Gastroesophageal sphincter (tissue), 3 donors: Measurements from ENCODE around the gene RAMP2.

Experiments
- EP300 ChIP-seq: sonication (generic); formaldehyde crosslinking; IDR thresholded peaks from one replicate; pipeline ENCODE4 v1.6.1; 2017; ENCODE audit warnings: antibody characterized with exemption, mild to moderate bottlenecking
- POLR2A ChIP-seq, 2 donors: fragments of 450-650 bp; IDR thresholded peaks; one replicate each; pipeline ENCODE4 v1.6.1; 2017; ENCODE audit warnings: antibody characterized with exemption in 2 of 2, mild to moderate bottlenecking in 2 of 2, moderate library complexity in 1 of 2
- POLR2AphosphoS5 ChIP-seq: sonication (generic); formaldehyde crosslinking; IDR thresholded peaks from one replicate; pipeline ENCODE4 v1.6.1; 2017; ENCODE audit warnings: antibody characterized with exemption
- TF ChIP-seq, protein P1 (sequence below), 4 experiments: fragments of 200-600 bp in 2 of 4; fragments of 450-650 bp in 2 of 4; sonication (generic) in 1 of 4; IDR thresholded peaks; one replicate each; pipeline ENCODE4 v1.5.1; 2017 to 2019; ENCODE audit warnings: antibody characterized with exemption in 4 of 4, mild to moderate bottlenecking in 2 of 4, moderate library complexity in 2 of 4

- peak; percentile 29 to 64 for TF ChIP-seq POLR2A (IDR thresholded peaks at IDR 0.05)
- TF ChIP-seq, protein P1, sequence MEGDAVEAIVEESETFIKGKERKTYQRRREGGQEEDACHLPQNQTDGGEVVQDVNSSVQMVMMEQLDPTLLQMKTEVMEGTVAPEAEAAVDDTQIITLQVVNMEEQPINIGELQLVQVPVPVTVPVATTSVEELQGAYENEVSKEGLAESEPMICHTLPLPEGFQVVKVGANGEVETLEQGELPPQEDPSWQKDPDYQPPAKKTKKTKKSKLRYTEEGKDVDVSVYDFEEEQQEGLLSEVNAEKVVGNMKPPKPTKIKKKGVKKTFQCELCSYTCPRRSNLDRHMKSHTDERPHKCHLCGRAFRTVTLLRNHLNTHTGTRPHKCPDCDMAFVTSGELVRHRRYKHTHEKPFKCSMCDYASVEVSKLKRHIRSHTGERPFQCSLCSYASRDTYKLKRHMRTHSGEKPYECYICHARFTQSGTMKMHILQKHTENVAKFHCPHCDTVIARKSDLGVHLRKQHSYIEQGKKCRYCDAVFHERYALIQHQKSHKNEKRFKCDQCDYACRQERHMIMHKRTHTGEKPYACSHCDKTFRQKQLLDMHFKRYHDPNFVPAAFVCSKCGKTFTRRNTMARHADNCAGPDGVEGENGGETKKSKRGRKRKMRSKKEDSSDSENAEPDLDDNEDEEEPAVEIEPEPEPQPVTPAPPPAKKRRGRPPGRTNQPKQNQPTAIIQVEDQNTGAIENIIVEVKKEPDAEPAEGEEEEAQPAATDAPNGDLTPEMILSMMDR (IDR thresholded peaks at IDR 0.05) = peak in 2 of 4 experiments; percentile 8 to 46
- TF ChIP-seq POLR2AphosphoS5 = peak; percentile 77
- no peak for TF ChIP-seq EP300
Measured at GRCh38 chr17:42773290-42774035, 12.4 kb downstream of the RAMP2 start, which contains the start of gene VPS25.
